ENCODE measurements around the gene PIK3R1. TPM values are rescaled to one million over a fixed set of nuclear protein-coding genes. Genes with fewer than 3 reads are reported as not detected.
A peak's percentile ranks its signal among the peaks of the same experiment; 100 is the strongest.

The PIK3R1 gene
- total RNA-seq, 4 donors from 2014 or later, result 101 to 358 (median 190) TPM

- DNase-seq, result no peak
- Histone ChIP-seq H3K4me1 (no peaks in the 10 kb centered on the region), H3K27me3 (no peaks in the 10 kb centered on the region), H3K9me3 (no peaks in the 10 kb centered on the region), H3K4me3 (no peak overlapping the region), H3K27ac (no peak overlapping the region), H3K36me3 (no peaks in the 10 kb centered on the region)
- TF ChIP-seq POLR2A (IDR thresholded peaks at IDR 0.05) (no peak), CTCF (IDR thresholded peaks at IDR 0.05) (no peak)
- intact Hi-C loops (cut with DNase I; ENCODE audit: low total_unique reads), result no loop called here
Measured at GRCh38 chr5:68316469-68316868, 100.9 kb downstream of the PIK3R1 start.

- TF ChIP-seq POLR2A (IDR thresholded peaks at IDR 0.05), result no peak
- no peak for TF ChIP-seq CTCF (IDR thresholded peaks at IDR 0.05)
- intact Hi-C loops (cut with DNase I; ENCODE audit: low total_unique reads), result no loop called here
- H3K27ac ChIP-seq, result no peak overlapping the region
- no peak overlapping the region for H3K4me3 ChIP-seq
- no peaks in the 10 kb centered on the region for H3K36me3 ChIP-seq
- no peak for DNase-seq
- H3K9me3 ChIP-seq, result no peaks in the 10 kb centered on the region
- no peaks in the 10 kb centered on the region for H3K27me3 ChIP-seq
- no peaks in the 10 kb centered on the region for H3K4me1 ChIP-seq
Measured at GRCh38 chr5:68317646-68318045, 102.1 kb downstream of the PIK3R1 start.

- H3K27me3 ChIP-seq, result no peaks in the 10 kb centered on the region
- intact Hi-C loops (cut with DNase I; ENCODE audit: low total_unique reads), result no loop called here
- TF ChIP-seq POLR2A (IDR thresholded peaks at IDR 0.05), result no peak
- no peak for TF ChIP-seq CTCF (IDR thresholded peaks at IDR 0.05)
Measured at GRCh38 chr5:68318955-68319705, 103.6 kb downstream of the PIK3R1 start.

GRCh38 chr5:68319706-68320412 is 104.3 kb downstream of the PIK3R1 start:
- Histone ChIP-seq H3K9me3 (no peaks in the 10 kb centered on the region), H3K4me1 (no peaks in the 10 kb centered on the region), H3K27me3 (no peaks in the 10 kb centered on the region), H3K36me3 (no peaks in the 10 kb centered on the region), H3K4me3 (no peak overlapping the region), H3K27ac (peak overlapping the region in 1 of 2 donors; percentile 7)
- DNase-seq, result no peak
- no peak for TF ChIP-seq POLR2A (IDR thresholded peaks at IDR 0.05)
- no peak for TF ChIP-seq CTCF (IDR thresholded peaks at IDR 0.05)
- intact Hi-C loops (cut with DNase I; ENCODE audit: low total_unique reads), result no loop called here

More at GRCh38 chr5:68318955-68319705, 103.6 kb downstream of the PIK3R1 start:
- no peak overlapping the region for H3K4me3 ChIP-seq
- H3K36me3 ChIP-seq, result no peaks in the 10 kb centered on the region
- H3K4me1 ChIP-seq, result no peaks in the 10 kb centered on the region
- no peak for DNase-seq
- no peaks in the 10 kb centered on the region for H3K9me3 ChIP-seq
- H3K27ac ChIP-seq, result peak overlapping the region in 1 of 2 donors; percentile 7

- no peak overlapping the region for H3K4me3 ChIP-seq
- no peaks in the 10 kb centered on the region for H3K27me3 ChIP-seq
- TF ChIP-seq POLR2A (IDR thresholded peaks at IDR 0.05), result no peak
- TF ChIP-seq CTCF (IDR thresholded peaks at IDR 0.05), result no peak
- H3K4me1 ChIP-seq, result no peaks in the 10 kb centered on the region
- H3K27ac ChIP-seq, result peak overlapping the region in 1 of 2 donors; percentile 10
- intact Hi-C loops (cut with DNase I; ENCODE audit: low total_unique reads), result no loop called here
- no peaks in the 10 kb centered on the region for H3K9me3 ChIP-seq
- DNase-seq, result no peak
- H3K36me3 ChIP-seq, result no peaks in the 10 kb centered on the region
Measured at GRCh38 chr5:68320413-68320986, 104.9 kb downstream of the PIK3R1 start.
